HPDE6-E6E7 (cell line): ENCODE data around the gene SFI1.
"Not testable (repeated sequence)": the region's sequence is repeated elsewhere in the genome, so short reads cannot be mapped to it uniquely, and the experiment has no call there.

Experiments
- DNase-seq: peaks from one replicate; pipeline ENCODE4 v3.0.0; 2011; ENCODE audit warnings: missing footprints; ENCODE audit errors: extremely low spot score

Gene SFI1

GRCh38 chr22:31586137-31586920, 90.0 kb downstream of the SFI1 start:
- DNase-seq = no peak

GRCh38 chr22:31588970-31589675, 92.8 kb downstream of the SFI1 start:
- no peak for DNase-seq

- not testable (repeated sequence) for DNase-seq
These were observed 93.8 kb downstream of the SFI1 start for GRCh38 chr22:31590161-31590560.

GRCh38 chr22:31595271-31595670, 98.9 kb downstream of the SFI1 start:
- DNase-seq = no peak

GRCh38 chr22:31602259-31602952, 106.1 kb downstream of the SFI1 start:
- no peak for DNase-seq

GRCh38 chr22:31603081-31603525, 106.8 kb downstream of the SFI1 start:
- no peak for DNase-seq

- DNase-seq = no peak
These were observed 107.2 kb downstream of the SFI1 start for GRCh38 chr22:31603574-31603973.

- DNase-seq = no peak
These were observed 107.9 kb downstream of the SFI1 start for GRCh38 chr22:31604137-31604705.

- no peak for DNase-seq
These were observed 108.7 kb downstream of the SFI1 start for GRCh38 chr22:31604746-31605705.

GRCh38 chr22:31605851-31606585, 109.7 kb downstream of the SFI1 start:
- no peak for DNase-seq

- no peak for DNase-seq
These were observed 111.4 kb downstream of the SFI1 start for GRCh38 chr22:31607696-31608095.

GRCh38 chr22:31609716-31610115, 113.4 kb downstream of the SFI1 start:
- DNase-seq = no peak

GRCh38 chr22:31610611-31611010, 114.3 kb downstream of the SFI1 start:
- no peak for DNase-seq

- no peak for DNase-seq
These were observed 114.9 kb downstream of the SFI1 start for GRCh38 chr22:31611061-31611760.

- no peak for DNase-seq
These were observed 116.6 kb downstream of the SFI1 start for GRCh38 chr22:31612891-31613285.

- no peak for DNase-seq
These were observed 117.1 kb downstream of the SFI1 start for GRCh38 chr22:31613286-31613903.

- DNase-seq = no peak
These were observed 117.6 kb downstream of the SFI1 start for GRCh38 chr22:31613904-31614296.

- no peak for DNase-seq
These were observed 118.6 kb downstream of the SFI1 start for GRCh38 chr22:31614781-31615490.

- no peak for DNase-seq
These were observed 119.1 kb downstream of the SFI1 start for GRCh38 chr22:31615491-31615860.
